NCI-H2107 treated with DMSO at 0.1 percent for 48 hours (cell line): ENCODE measurements around the gene PALLD.

Source experiments
- DNase-seq: peaks from one replicate; lab custom pipeline; 2025; ENCODE audit not compliant: unreplicated experiment; lab: John Stamatoyannopoulos, UW

Gene PALLD

DNA sequence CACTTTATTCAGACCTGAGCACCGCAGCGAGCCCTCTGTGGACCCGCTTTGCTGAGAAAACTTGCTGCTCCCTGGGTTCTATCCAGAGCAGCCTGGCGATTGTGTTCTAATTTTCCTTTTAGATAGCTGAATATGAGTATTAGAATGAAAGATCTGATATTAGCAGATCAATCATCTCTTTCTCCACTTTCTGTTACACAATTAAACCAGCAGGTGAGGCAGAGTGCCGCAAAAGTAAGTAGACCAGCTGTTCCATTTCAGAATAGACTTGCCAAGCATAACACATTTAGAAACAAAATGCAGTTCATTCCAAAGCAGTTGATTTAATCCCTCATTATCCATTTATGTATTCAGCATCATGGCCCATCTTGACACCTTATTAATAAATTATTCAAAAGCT is 58.6 kb downstream of the PALLD start:
- DNase-seq = no peak

GRCh38 chr4:168557658-168558057 is 60.8 kb downstream of the PALLD start:
- no peak for DNase-seq

GRCh38 chr4:168558599-168558998 is 61.7 kb downstream of the PALLD start:
- no peak for DNase-seq

DNA sequence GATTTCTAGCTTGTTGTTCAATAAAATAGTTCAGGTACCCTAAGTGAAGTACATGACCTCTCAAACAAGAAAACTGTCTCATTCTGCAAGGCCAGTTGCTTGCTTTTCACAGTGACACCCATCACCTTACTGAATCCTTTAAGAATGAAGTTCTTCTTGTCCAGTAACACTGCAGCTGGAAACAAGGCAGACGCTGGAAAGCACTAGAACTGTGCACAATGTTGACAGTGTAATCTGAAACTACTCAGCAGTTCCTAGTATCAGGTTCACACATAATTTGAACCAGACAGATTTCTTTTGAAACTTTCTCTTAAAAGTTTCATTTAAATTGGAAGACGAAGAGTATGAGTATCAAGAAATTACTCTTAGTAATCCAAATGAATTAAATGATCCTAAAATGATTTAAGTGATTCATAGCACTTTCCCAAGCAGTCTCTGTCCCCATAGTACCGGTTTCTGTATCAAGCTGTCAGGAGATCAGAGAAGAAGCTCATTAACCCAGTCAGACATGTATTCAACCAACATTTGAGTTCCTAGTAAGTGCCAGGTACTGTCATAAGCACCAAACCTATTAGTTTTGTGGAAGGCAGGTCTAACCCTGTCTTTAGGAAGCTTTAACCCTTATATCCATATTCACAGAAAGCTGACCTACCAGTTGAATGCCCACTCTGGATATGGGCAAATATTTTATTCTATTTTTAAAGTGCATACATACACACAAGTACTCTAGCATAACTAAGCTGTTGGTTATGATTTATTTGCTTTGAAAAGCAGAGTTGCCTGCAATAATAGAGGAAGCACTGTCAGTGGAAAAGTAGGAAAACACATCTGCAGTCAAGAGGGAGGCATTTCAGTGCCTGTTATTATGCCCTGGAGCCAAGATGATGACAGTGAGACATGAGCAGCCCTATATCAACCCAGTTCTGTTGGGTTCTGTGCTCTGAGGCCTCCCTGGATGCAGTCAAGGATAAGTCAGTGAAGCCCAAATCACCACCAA is 63.6 kb downstream of the PALLD start:
- DNase-seq = peak; percentile 56

DNA sequence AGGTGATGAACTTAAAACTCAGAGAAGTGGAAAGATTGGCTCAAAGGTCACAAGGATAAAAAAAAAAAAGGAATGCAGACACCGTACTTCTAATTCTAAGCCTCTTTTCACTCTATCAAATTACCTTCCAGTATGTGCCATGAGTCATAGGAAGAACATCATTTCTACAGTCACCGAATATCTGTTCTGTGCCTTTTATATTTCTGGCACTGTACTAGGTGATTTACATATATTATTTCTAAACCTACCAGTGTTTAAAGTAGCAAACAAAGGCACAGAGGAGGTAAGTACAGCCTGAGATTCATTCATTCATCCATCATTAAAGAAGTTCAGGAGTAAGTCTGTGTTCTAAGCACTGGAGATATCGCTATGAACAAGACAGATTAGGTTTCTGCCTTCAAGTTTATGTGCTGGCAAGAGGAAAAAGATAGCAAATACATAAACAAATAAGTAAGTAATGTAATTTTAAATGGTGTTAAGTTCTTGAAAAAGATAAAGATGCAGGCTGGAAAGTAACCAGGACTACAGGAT is 65.3 kb downstream of the PALLD start:
- no peak for DNase-seq

GRCh38 chr4:168564023-168564422 is 67.2 kb downstream of the PALLD start:
- DNase-seq = no peak

- no peak for DNase-seq
These were observed 68.3 kb downstream of the PALLD start for GRCh38 chr4:168565130-168565529.

DNA sequence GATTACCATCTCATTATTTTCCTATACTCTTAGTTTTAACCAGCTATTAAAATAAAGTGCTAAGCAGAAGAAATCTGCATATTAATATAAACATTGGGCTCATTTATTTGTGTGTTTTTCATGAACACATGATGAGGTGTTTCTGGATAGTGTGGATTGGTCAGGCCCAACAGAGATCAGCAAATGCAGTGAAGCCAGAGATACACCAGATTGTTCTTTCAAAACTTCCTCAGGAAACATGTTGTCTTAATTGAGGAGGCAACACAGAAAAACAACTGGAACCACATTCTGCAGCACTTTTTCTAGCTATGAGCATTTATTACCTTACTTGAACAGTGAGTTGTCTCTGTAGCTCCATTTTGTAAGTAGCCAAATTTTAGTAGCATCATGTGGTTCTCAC is 69.9 kb downstream of the PALLD start:
- no peak for DNase-seq

- DNase-seq = peak; percentile 31
These were observed 72.4 kb downstream of the PALLD start for GRCh38 chr4:168569066-168569930.

GRCh38 chr4:168569931-168570276 is 73.1 kb downstream of the PALLD start:
- peak; percentile 47 for DNase-seq

DNA sequence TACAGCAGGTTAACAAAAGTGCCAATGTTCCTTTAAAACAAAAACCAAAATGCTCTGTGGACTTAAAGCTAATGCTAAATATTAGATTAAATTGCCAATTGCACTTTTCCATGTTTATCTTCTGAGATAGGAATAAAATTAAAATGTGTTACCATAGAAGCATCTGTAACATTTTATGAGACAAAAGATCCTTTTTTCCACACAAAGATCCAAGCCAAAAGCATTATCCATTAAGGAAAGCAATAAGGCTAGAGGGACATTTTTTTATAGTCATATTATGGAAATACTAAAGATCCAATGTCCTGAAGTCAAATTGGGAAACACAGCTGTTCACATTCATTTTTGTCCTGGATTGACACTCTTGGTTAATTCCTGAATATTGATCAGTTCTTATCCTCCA is 73.6 kb downstream of the PALLD start:
- DNase-seq = no peak

DNA sequence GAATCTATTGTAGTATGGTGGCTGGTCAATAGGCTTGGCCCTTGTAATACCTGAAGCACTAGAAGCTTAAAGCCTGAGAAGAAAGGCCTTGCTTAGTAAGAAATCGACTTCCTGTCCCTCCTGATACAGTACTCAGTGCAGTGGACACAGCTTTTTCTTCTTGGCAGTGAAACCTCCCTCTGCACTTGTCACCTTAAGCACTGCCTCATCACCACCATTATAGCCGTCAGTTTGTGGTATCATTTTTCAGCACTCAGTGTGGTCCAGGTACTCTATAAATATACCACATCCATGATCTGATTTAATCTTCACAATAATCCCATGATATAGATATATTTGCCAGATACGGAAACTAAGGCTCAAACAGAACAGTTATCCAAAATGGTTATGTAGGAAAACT is 75.2 kb downstream of the PALLD start:
- no peak for DNase-seq

DNA sequence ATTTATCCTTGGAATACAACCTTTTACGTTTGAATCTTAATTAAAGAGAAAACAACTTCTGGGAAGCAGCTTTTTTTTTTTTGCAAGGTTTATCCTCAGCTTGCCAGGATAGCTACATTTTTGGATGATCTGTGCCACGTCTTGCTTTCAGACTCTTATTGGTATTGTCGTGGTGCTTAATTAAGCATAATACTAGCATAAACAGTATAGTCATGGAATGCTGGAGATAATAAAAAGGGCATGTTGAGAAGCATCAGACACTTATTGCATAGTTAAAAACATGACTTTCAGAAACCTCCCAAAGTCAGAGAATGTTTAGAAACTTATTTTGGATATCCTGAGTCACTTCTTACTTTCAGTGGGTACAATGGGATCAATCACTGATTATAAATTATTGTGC is 77.0 kb downstream of the PALLD start:
- DNase-seq = no peak

DNA sequence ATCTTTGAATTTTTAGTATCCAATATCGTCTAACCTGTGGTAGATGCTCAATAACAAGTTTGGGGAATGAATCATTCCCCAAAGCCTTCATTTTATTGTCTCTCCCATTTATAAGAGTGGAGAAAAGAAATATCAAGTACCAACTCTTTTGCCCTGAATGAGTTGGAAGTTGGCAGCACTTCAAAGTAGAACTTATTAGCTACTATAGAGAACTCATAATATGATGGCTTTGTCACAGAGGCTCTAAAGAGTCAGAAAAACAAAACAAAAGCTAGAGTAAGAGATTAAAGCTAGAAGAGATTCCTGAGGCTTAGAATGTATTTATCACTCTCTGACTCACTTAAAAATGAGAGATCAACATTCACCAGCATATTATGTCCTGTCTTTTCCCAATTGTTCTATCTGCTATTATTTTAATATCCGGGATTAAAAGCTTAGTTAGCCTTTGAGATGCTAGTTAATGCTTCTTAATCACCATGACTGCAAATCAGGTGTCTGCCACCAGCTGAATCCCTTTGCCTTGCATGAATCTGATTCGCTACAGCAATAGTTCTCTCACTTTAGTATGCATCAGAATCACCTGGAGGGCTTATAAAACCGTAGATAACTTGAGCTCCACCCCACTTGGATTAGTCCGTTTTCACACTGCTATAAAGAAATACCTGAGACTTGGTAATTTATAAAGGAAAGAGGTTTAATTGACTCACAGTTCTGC is 77.9 kb downstream of the PALLD start:
- DNase-seq = no peak

DNA sequence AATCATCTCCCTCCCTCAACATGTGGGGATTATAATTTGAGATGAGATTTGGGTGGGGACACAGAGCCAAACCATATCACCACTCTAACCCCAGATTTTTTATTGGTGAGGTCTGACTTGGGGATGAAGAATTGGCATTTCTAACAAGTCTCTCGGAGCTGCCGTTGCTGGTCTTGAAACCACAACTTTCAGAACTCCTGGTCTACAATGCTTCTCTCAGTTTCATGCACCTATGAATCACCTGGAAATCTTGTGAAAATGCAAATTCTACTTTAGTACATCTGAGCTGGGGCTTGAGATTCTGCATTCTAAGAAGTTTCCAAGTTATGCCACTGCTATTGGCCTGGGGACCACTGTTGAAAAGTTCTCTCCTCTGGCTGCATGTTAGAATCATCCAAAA is 78.6 kb downstream of the PALLD start:
- DNase-seq = no peak

DNA sequence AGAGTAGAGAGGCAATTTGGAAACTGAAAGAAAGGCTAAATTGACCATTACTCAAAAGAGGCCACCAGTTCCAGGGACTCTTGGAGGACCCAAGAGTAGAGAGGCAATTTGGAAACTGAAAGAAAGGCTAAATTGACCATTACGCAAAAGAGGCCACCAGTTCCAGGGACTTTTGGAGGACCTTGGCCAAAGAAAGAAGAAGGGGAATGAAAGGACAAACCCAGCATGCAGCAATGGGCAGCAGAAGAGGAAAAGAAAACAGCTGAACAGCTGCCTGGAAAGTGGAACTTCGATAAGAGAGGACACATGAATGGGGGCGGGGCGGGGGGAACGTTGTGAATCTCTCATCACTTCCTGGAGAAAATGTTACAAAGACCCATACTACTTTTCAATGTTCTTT is 80.8 kb downstream of the PALLD start:
- no peak for DNase-seq

DNA sequence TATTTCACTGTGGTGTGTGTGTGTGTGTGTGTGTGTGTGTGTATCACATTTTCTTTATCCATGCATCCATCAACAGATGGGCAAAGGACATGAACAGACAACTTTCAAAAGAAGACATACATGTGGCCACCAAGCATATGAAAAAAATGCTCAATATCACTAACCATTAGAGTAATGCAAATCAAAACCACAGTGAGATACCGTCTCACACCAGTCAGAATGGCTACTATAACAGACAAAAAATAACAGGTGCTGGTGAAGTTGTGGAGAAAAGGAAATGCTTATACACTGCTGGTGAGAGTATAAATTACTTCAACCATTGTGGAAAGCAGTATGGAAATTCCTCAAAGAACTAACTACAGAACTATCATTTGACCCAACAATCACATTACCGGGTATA is 83.4 kb downstream of the PALLD start:
- no peak for DNase-seq

- no peak for DNase-seq
These were observed 87.5 kb downstream of the PALLD start for GRCh38 chr4:168584321-168584771.

DNA sequence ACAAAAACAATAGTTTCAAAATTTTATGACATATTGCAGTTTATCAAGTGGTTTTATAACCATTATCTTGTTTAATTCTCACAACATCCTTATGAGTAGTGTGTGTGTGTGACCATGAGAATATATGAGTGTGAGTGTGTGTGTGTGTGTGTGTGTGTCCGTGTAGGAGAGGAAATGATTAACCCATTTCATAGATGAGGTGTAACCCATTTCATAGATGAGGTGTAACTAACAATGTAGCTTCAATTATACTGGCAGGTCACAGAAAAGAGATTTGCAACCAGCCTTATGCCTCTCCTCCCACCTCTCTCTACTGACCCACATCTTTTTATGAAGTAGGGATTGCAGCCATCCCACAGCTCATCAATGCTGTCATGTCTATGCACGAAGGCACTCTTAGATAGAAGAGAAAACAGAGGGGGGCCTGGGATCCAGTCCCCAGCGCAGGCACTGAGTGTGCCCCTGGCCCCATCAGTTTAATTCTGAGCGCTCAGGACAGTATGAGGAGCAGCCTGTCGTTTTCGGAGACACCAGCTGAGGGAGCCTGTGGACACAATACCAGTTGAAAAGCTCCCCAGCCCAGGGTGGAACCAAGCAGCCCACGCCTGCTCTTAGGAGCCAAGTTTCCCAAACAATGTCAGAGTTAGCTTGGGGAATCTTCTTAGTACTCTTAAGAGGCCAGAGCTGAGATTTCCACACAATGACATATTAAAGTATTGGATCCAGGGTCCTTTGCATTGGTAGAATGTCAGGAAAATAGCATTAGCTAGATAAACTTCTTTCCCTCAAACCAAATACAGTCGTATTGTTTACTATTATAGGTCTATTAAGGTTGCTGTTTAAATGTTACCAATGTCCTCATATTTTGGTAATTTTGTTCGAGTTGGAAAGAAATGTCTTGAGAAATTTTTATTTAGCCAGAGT is 88.6 kb downstream of the PALLD start:
- DNase-seq = peak; percentile 24

GRCh38 chr4:168586926-168587325 is 90.1 kb downstream of the PALLD start:
- no peak for DNase-seq
